HepG2 (cell line): ENCODE data around the gene NBR1. TPM values are rescaled to one million over a fixed set of nuclear protein-coding genes. Genes with fewer than 3 reads are reported as not detected.

Experiments
- AKNA ChIP-seq: sonication (generic); formaldehyde crosslinking; IDR thresholded peaks from 2 replicates; pipeline ENCODE4 v1.4.0; 2020; ENCODE audit warnings: missing genetic modification reagents, borderline replicate concordance
- FIP1L1 ChIP-seq: fragments of 200-400 bp; formaldehyde crosslinking; IDR thresholded peaks from 2 replicates; pipeline ENCODE4 v1.6.1; 2018; ENCODE audit warnings: low read depth, mild to moderate bottlenecking, low read length, moderate library complexity, borderline replicate concordance; ENCODE audit not compliant: insufficient read depth
- FOXA3 ChIP-seq: IDR thresholded peaks from 2 replicates; pipeline ENCODE4 v1.6.1; 2016; ENCODE audit warnings: missing genetic modification reagents, missing compliant biosample characterization
- HDAC2 ChIP-seq: sonication (generic); formaldehyde crosslinking; IDR thresholded peaks from 2 replicates; pipeline ENCODE4 v1.4.0; 2020; ENCODE audit warnings: missing genetic modification reagents
- HMG20B ChIP-seq: conservative IDR thresholded peaks from 2 replicates; pipeline ENCODE4 v1.6.1; 2016; ENCODE audit warnings: missing genetic modification reagents, missing compliant biosample characterization
- HOXA3 ChIP-seq: sonication (generic); formaldehyde crosslinking; IDR thresholded peaks from 2 replicates; pipeline ENCODE4 v1.5.0; 2020; ENCODE audit warnings: missing genetic modification reagents
- KDM5A ChIP-seq: fragments of 200-600 bp; sonication (generic); IDR thresholded peaks from 2 replicates; pipeline ENCODE4 v1.7.0; 2018; ENCODE audit warnings: antibody characterized with exemption, mild to moderate bottlenecking, low read length, borderline replicate concordance
- KLF11 ChIP-seq: IDR thresholded peaks from 2 replicates; pipeline ENCODE4 v1.6.1; 2016; ENCODE audit warnings: missing compliant biosample characterization
- MAFK ChIP-seq, 2 experiments: IDR thresholded peaks in 1 of 2; conservative IDR thresholded peaks in 1 of 2; 2 replicates each; pipeline ENCODE4 v1.6.1; 2011; ENCODE audit warnings: improper control_type of control experiment in 2 of 2, low read length in 2 of 2
- MLLT10 ChIP-seq: sonication (generic); formaldehyde crosslinking; IDR thresholded peaks from 2 replicates; pipeline ENCODE4 v1.4.0; 2020; ENCODE audit warnings: missing genetic modification reagents
- NBN ChIP-seq: fragments of 450-650 bp; conservative IDR thresholded peaks from 2 replicates; pipeline ENCODE4 v1.6.1; 2017
- NFYC ChIP-seq: IDR thresholded peaks from 2 replicates; pipeline ENCODE4 v1.6.1; 2016; ENCODE audit warnings: missing genetic modification reagents, missing compliant biosample characterization
- PHF8 ChIP-seq: sonication (generic); formaldehyde crosslinking; IDR thresholded peaks from 2 replicates; pipeline ENCODE4 v1.5.0; 2020; ENCODE audit warnings: missing genetic modification reagents
- SIN3A ChIP-seq: IDR thresholded peaks from 2 replicates; pipeline ENCODE4 v1.6.1; 2011; ENCODE audit warnings: low read depth, mild to moderate bottlenecking, control low read depth, low read length, borderline replicate concordance
- SKI ChIP-seq: fragments of 450-650 bp; IDR thresholded peaks from one replicate; pipeline ENCODE4 v1.6.1; 2018; ENCODE audit warnings: mild to moderate bottlenecking; ENCODE audit not compliant: partially characterized antibody
- SRSF4 ChIP-seq: fragments of 200-400 bp; formaldehyde crosslinking; IDR thresholded peaks from one replicate; pipeline ENCODE4 v1.6.1; 2018; ENCODE audit warnings: mild to moderate bottlenecking, low read depth, low read length, moderate library complexity; ENCODE audit not compliant: poor library complexity, severe bottlenecking
- U2AF1 ChIP-seq: fragments of 200-400 bp; formaldehyde crosslinking; optimal IDR thresholded peaks from 2 replicates; pipeline ENCODE3; 2017; ENCODE audit warnings: mild to moderate bottlenecking, low read depth, low read length
- ZFYVE20 ChIP-seq: sonication (generic); formaldehyde crosslinking; IDR thresholded peaks from 2 replicates; pipeline ENCODE4 v1.8.0; 2023; ENCODE audit warnings: low read depth, mild to moderate bottlenecking, moderate library complexity, missing genetic modification reagents, borderline replicate concordance
- ZNF256 ChIP-seq: sonication (generic); formaldehyde crosslinking; conservative IDR thresholded peaks from 2 replicates; pipeline ENCODE4 v1.4.0; 2020; ENCODE audit warnings: missing genetic modification reagents
- ZNF550 ChIP-seq: sonication (generic); formaldehyde crosslinking; IDR thresholded peaks from 2 replicates; pipeline ENCODE4 v1.4.0; 2020; ENCODE audit warnings: mild to moderate bottlenecking, missing genetic modification reagents, borderline replicate concordance
- ZNF747 ChIP-seq: sonication (generic); formaldehyde crosslinking; IDR thresholded peaks from 2 replicates; pipeline ENCODE4 v1.8.1; 2023; ENCODE audit warnings: missing genetic modification reagents, mild to moderate bottlenecking, borderline replicate concordance
- ZNF772 ChIP-seq: sonication (generic); formaldehyde crosslinking; IDR thresholded peaks from 2 replicates; pipeline ENCODE4 v1.5.0; 2020; ENCODE audit warnings: mild to moderate bottlenecking, missing genetic modification reagents
- ZSCAN12 ChIP-seq: sonication (generic); formaldehyde crosslinking; IDR thresholded peaks from 2 replicates; pipeline ENCODE4 v1.9.0; 2021; ENCODE audit warnings: mild to moderate bottlenecking, missing genetic modification reagents
- polyA plus RNA-seq, 8 experiments: library from polyadenylated mRNA; depleted of rRNA in 3 of 8; stranded (reverse) in 7 of 8; unstranded in 1 of 8; fragments of >200 nt; fragmentation: Illumina TruSeq in 4 of 8; extraction: Trizol in 4 of 8; gene quantifications; 2 replicates each; pipeline versions ENCODE4 v1.2.1 to v1.2.3, GENCODE V29; 2011 to 2016; ENCODE audit warnings: low read depth in 4 of 8, missing spikeins in 1 of 8, mixed read lengths in 1 of 8; ENCODE audit not compliant: insufficient read depth in 1 of 8
- total RNA-seq, 5 experiments: library from RNA; depleted of rRNA; stranded (reverse); fragments of >200 nt; fragmentation: Illumina TruSeq; extraction: Trizol; gene quantifications; 2 replicates each; pipeline ENCODE4 v1.2.3, GENCODE V29; 2016; ENCODE audit warnings: low read depth in 1 of 5
- TF ChIP-seq, protein P1 (sequence below): sonication (generic); formaldehyde crosslinking; IDR thresholded peaks from 2 replicates; pipeline ENCODE4 v1.5.1; 2020; ENCODE audit warnings: missing genetic modification reagents, mild to moderate bottlenecking, borderline replicate concordance

NBR1 gene
- total and polyA plus RNA-seq, 2 of the 13 experiments (the other 11 are each of a cell fraction or from before 2014, with no cell fraction given): 51.7 to 121 TPM

GRCh38 chr17:43134774-43135453 lies 36.1 kb upstream of the NBR1 start (continued):
- peak; percentile 56; the same call in 1 of the 2 replicates for TF ChIP-seq FOXA3 (CRISPR knock-in tag)
- TF ChIP-seq MLLT10 (CRISPR knock-in tag): no peak
- no peak for TF ChIP-seq ZNF550 (CRISPR knock-in tag)
- TF ChIP-seq HOXA3 (CRISPR knock-in tag): peak; percentile 57
- TF ChIP-seq KLF11: no peak
- TF ChIP-seq ZNF256 (CRISPR knock-in tag): no peak
- TF ChIP-seq ZNF747: no peak
- no peak; the same call in 1 of the 2 replicates for TF ChIP-seq KDM5A
- TF ChIP-seq, protein P1, sequence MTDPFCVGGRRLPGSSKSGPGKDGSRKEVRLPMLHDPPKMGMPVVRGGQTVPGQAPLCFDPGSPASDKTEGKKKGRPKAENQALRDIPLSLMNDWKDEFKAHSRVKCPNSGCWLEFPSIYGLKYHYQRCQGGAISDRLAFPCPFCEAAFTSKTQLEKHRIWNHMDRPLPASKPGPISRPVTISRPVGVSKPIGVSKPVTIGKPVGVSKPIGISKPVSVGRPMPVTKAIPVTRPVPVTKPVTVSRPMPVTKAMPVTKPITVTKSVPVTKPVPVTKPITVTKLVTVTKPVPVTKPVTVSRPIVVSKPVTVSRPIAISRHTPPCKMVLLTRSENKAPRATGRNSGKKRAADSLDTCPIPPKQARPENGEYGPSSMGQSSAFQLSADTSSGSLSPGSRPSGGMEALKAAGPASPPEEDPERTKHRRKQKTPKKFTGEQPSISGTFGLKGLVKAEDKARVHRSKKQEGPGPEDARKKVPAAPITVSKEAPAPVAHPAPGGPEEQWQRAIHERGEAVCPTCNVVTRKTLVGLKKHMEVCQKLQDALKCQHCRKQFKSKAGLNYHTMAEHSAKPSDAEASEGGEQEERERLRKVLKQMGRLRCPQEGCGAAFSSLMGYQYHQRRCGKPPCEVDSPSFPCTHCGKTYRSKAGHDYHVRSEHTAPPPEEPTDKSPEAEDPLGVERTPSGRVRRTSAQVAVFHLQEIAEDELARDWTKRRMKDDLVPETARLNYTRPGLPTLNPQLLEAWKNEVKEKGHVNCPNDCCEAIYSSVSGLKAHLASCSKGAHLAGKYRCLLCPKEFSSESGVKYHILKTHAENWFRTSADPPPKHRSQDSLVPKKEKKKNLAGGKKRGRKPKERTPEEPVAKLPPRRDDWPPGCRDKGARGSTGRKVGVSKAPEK (CRISPR knock-in tag): no peak
- TF ChIP-seq U2AF1: no peak
- no peak for TF ChIP-seq MAFK (conservative IDR thresholded peaks at IDR 0.05 in 1 of 2, IDR thresholded peaks at IDR 0.05 in 1 of 2; ENCODE audit: low read length in 2 of 2)
- no peak for TF ChIP-seq SIN3A
- TF ChIP-seq NFYC: no peak
- no peak for TF ChIP-seq PHF8
- peak; percentile 77; the same call in 1 of the 2 replicates for TF ChIP-seq ZNF772 (CRISPR knock-in tag)
- TF ChIP-seq SRSF4: no peak
- peak; percentile 78 for TF ChIP-seq SKI
- no peak for TF ChIP-seq FIP1L1
- no peak for TF ChIP-seq ZFYVE20 (CRISPR knock-in tag)
- no peak for TF ChIP-seq NBN
- TF ChIP-seq HDAC2 (CRISPR knock-in tag): peak; percentile 76
- 0 out of 2 replicates have a peak, but pooled peaks have one; percentile 47 for TF ChIP-seq HMG20B (CRISPR knock-in tag)
- no peak for TF ChIP-seq ZSCAN12 (CRISPR knock-in tag)
- TF ChIP-seq AKNA: no peak
